Measurements from ENCODE around the gene RADIL. TPM values are rescaled to one million over a fixed set of nuclear protein-coding genes. Genes with fewer than 3 reads are reported as not detected.

RADIL gene
- polyA plus RNA-seq, 3 donors: not detected

DNA sequence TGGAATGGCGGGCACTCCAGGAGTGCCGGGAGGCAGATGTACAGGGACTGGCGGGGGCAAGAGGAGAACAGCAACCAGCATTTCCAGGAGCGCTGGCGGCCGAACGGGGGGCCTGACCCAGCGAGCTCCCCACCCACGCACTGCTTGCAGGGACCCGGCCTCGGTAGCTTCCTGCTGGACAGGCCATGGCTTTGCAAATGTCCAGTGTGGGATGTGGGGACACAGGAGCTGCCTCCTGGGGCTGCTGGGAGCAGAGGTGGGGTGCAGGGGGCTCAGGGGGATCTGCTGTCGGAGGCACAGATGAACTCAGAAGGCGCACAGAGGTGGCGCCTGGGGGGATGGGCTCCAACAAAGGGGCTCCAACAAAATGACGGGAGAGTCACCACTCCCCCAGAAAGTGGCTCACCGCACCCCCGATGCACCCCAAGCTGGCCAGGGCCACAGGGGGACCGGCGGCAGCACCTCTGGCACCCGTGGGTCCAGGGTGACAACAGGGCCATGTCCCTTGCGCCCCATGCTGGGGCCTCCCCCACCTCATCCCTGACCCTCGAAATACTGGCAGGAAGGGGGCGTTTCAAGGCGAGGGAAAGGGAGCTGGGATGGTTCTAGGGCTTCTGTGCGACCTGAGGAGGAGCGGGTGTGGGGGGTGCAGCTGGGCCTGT is 67.0 kb downstream of the RADIL start:
- H3K9ac ChIP-seq (ENCODE audit: insufficient read depth, low read length, poor library complexity, severe bottlenecking): no peak overlapping the region
- H3K27ac ChIP-seq (ENCODE audit: low read depth in 1 of 2, low read length in 2 of 2): no peak overlapping the region
- peaks cover 0 to 5% of the 10 kb centered on the region in 2 donors for H3K27me3 ChIP-seq (ENCODE audit: control insufficient read depth in 2 of 2, insufficient read depth in 2 of 2, low read length in 2 of 2)
- DNase-seq: no peak
- H2AFZ ChIP-seq (ENCODE audit: insufficient read depth, low read depth, low read length, poor library complexity, severe bottlenecking): no peak overlapping the region
- Mint-ChIP-seq H3K9me3 (peaks cover 3 to 18% (median 8%) of the 10 kb centered on the region in 7 donors), H3K36me3 (no peaks in the 10 kb centered on the region), H3K4me1 (peaks cover 3% of the 10 kb centered on the region), H3K27ac (no peak overlapping the region), H3K4me3 (no peak overlapping the region), H3K27me3 (ENCODE audit: low read depth in 3 of 3) (peaks cover 9 to 32% (median 20%) of the 10 kb centered on the region in 3 donors)
- H3K9me3 ChIP-seq (replicated peaks in 1 of 2; ENCODE audit: control insufficient read depth in 1 of 2, insufficient read depth in 1 of 2, low read length in 2 of 2): peaks cover 0 to 4% of the 10 kb centered on the region in 2 donors
- H3K4me2 ChIP-seq (replicated peaks; ENCODE audit: extremely low read depth, low read length, poor library complexity, severe bottlenecking): no peak overlapping the region
- no peaks in the 10 kb centered on the region for H3K79me2 ChIP-seq (ENCODE audit: insufficient read depth, low read length)
- intact Hi-C loops (cut with micrococcal nuclease): no loop called here
- TF ChIP-seq, protein P1, sequence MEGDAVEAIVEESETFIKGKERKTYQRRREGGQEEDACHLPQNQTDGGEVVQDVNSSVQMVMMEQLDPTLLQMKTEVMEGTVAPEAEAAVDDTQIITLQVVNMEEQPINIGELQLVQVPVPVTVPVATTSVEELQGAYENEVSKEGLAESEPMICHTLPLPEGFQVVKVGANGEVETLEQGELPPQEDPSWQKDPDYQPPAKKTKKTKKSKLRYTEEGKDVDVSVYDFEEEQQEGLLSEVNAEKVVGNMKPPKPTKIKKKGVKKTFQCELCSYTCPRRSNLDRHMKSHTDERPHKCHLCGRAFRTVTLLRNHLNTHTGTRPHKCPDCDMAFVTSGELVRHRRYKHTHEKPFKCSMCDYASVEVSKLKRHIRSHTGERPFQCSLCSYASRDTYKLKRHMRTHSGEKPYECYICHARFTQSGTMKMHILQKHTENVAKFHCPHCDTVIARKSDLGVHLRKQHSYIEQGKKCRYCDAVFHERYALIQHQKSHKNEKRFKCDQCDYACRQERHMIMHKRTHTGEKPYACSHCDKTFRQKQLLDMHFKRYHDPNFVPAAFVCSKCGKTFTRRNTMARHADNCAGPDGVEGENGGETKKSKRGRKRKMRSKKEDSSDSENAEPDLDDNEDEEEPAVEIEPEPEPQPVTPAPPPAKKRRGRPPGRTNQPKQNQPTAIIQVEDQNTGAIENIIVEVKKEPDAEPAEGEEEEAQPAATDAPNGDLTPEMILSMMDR (IDR thresholded peaks at IDR 0.05): no peak
- WGBS (ENCODE audit: insufficient coverage): 94% methylated on average over 18 of the region's 26 CpGs
- no peak overlapping the region for H3K4me3 ChIP-seq (replicated peaks in 1 of 3; ENCODE audit: low read depth in 2 of 3, low read length in 3 of 3)
- no peaks in the 10 kb centered on the region for H4K20me1 ChIP-seq (ENCODE audit: insufficient read depth, low read length)
- H3K4me1 ChIP-seq (ENCODE audit: control insufficient read depth in 1 of 2, insufficient read depth in 2 of 2, low read length in 2 of 2): no peaks in the 10 kb centered on the region
- H3K36me3 ChIP-seq (replicated peaks in 1 of 2; ENCODE audit: control insufficient read depth in 1 of 2, insufficient read depth in 2 of 2, low read length in 2 of 2): no peaks in the 10 kb centered on the region

DNA sequence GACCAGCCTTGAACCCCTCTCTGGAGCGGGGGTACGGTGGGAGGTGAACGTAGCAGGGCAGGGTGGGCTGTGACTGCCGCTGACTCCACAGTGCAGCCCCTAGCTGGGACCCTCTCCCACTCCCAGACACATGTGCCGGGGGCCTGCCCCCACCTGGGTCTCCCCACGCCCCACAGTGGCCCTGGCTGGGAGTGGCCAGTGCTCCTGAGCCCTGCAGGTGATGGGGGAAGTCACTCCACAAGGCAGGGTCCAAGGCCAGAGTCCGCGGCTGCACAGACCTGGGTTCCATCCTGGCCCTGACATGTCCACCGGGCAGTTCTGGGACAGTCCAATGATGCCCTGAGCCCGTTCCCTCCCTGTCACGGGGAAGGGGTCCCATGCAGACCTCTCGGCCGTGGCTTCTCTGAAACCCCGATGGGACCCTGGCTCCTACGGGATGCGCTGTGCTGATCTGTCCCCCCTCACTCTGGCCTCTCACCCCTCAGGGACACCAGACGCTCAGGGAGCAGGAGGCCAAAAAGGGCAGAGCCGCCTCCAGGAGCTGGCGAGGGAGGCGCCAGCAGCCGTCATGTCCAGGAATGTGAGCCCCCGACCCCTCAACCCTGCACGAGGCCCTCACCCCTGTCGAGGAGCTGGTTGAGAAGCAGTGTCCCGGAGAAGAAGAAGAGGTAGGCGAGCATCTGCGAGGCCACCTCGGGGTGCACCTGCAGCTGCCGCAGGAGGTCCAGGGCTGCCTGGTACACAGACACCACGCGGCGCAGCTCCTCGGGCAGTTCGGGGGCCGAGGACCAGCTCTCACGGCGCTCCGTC is 67.7 kb downstream of the RADIL start:
- Mint-ChIP-seq H3K27ac (no peak overlapping the region), H3K27me3 (ENCODE audit: low read depth in 3 of 3) (peaks cover 12 to 35% (median 25%) of the 10 kb centered on the region in 3 donors), H3K9me3 (peaks cover 3 to 18% (median 8%) of the 10 kb centered on the region in 7 donors), H3K36me3 (no peaks in the 10 kb centered on the region), H3K4me1 (peaks cover 3% of the 10 kb centered on the region), H3K4me3 (no peak overlapping the region)
- H3K4me1 ChIP-seq (ENCODE audit: control insufficient read depth in 1 of 2, insufficient read depth in 2 of 2, low read length in 2 of 2): no peaks in the 10 kb centered on the region
- no peak overlapping the region for H3K9ac ChIP-seq (ENCODE audit: insufficient read depth, low read length, poor library complexity, severe bottlenecking)
- peaks cover 0 to 4% of the 10 kb centered on the region in 2 donors for H3K9me3 ChIP-seq (replicated peaks in 1 of 2; ENCODE audit: control insufficient read depth in 1 of 2, insufficient read depth in 1 of 2, low read length in 2 of 2)
- no peak overlapping the region for H3K27ac ChIP-seq (ENCODE audit: low read depth in 1 of 2, low read length in 2 of 2)
- no peaks in the 10 kb centered on the region for H3K36me3 ChIP-seq (replicated peaks in 1 of 2; ENCODE audit: control insufficient read depth in 1 of 2, insufficient read depth in 2 of 2, low read length in 2 of 2)
- peaks cover 0 to 7% of the 10 kb centered on the region in 2 donors for H3K27me3 ChIP-seq (ENCODE audit: control insufficient read depth in 2 of 2, insufficient read depth in 2 of 2, low read length in 2 of 2)
- H3K4me3 ChIP-seq (replicated peaks in 1 of 3; ENCODE audit: low read depth in 2 of 3, low read length in 3 of 3): no peak overlapping the region
- no peaks in the 10 kb centered on the region for H4K20me1 ChIP-seq (ENCODE audit: insufficient read depth, low read length)
- intact Hi-C loops (cut with micrococcal nuclease): no loop called here
- TF ChIP-seq, protein P1 (IDR thresholded peaks at IDR 0.05): no peak
- 94% methylated on average over 36 of the region's 38 CpGs for WGBS (ENCODE audit: insufficient coverage)
- no peak for DNase-seq
- H3K79me2 ChIP-seq (ENCODE audit: insufficient read depth, low read length): no peaks in the 10 kb centered on the region
- H2AFZ ChIP-seq (ENCODE audit: insufficient read depth, low read depth, low read length, poor library complexity, severe bottlenecking): no peak overlapping the region
- H3K4me2 ChIP-seq (replicated peaks; ENCODE audit: extremely low read depth, low read length, poor library complexity, severe bottlenecking): no peak overlapping the region
